HG03196 (cell line): ENCODE data around the gene EDA2R.

Source experiments
- ATAC-seq: cut with Tn5 transposase; IDR thresholded peaks from one replicate; pipeline ENCODE4 v1.9.1; 2021; ENCODE audit not compliant: unreplicated experiment

The EDA2R gene, protein sequence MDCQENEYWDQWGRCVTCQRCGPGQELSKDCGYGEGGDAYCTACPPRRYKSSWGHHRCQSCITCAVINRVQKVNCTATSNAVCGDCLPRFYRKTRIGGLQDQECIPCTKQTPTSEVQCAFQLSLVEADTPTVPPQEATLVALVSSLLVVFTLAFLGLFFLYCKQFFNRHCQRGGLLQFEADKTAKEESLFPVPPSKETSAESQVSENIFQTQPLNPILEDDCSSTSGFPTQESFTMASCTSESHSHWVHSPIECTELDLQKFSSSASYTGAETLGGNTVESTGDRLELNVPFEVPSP

DNA sequence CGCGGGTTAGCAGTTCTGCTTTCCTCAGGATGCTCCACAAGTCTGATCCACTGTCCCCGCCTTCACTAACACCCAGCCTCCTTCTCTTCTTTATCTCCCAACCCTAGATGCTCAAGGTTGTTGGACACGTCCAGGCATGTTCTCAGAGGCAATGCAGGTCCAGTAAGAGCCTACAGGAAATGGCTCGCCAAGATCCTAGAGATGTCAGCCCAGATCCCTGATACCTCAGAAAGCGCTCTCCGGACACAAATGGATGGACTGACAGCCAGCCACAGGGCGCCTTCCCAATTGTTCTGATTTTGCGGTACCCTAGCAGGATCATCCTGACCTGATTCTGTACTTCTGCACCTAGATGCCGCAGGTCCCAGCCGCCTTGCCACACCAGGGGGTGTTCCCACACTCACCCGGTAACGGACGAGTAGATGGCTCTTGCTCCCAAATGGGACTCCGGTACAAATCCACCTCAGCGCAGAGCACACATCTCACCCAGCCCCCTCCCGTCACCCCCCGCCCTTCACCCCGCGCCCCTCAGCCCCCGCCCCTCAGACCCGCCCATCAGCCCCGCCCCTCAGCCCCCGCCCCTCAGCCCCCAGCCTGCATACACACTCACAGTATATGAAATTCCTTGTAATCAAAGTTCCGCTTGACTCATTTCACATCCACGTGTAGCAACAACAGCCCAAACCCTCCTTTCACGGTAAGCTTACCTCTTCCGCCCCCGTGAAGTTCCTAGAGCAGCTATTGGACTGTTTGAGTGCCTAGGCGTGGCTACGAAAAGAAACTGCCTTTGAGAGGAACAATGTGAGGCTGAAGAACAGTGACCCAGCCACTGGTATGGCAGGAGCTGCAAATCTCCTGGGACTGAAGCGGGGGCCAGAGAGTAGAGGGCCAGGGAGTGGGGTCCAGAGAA is at the start of gene EDA2R:
TSS of gene EDA2R (minus strand) at position 488 of the 910 bp plus-strand sequence. CDS start 23,058 bp downstream, outside the sequence.
- peak; percentile 95 for ATAC-seq

DNA sequence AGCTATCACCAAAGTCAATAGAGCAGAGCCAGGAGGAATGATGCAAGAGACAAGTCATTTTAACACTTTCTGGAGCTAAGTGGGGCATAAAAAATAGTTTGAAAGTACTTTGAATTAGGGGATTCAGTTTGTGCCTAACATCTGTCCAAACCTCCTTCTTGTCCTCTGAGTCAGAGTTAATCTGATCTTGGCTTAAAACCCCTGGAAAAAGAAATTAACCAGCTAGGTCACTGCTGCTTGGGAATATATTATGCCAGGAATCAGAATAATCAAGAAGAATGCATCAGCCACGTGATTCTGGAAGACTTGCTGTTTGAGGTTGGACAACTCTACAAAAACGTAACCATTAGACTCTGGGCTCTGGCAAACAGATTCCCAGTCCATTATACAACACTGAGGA is 45.3 kb upstream of the EDA2R start:
- ATAC-seq = no peak

DNA sequence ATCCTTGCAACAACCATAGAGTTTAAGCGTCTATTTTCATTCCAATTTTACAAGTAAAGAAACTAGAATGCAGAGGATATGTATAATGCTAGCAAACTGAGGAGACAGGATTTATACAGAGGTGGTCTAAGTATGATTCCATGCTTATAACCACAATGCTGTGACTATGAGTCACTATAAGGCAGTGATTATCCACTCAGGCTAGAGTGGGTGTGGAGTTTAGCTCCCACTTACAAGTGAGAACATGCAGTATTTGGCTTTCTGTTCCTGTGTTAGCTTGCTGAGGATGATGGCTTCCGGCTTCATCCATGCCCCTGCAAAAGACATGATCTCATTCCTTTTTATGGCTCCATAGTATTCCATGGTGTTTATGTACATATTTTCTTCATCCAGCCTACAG is 41.6 kb upstream of the EDA2R start:
- ATAC-seq = no peak

DNA sequence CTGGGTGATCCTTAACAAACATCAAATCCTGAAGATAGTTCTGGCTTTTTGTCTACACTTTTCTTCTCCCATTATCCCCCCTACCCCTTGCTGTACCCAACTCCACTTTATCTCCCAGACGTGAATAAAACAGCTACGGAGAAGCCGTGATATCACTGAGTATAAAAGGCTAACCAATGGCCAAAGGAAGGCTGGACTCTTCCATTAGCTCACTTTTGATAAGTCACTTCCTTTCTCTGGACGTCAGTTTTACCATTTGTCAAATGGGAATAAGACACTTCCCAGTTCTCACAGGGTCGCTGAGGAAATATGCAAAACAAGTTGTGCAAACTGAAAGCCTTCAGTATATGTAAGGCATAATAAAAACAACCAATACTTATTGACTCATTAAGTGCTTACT is 38.6 kb upstream of the EDA2R start:
- no peak for ATAC-seq

DNA sequence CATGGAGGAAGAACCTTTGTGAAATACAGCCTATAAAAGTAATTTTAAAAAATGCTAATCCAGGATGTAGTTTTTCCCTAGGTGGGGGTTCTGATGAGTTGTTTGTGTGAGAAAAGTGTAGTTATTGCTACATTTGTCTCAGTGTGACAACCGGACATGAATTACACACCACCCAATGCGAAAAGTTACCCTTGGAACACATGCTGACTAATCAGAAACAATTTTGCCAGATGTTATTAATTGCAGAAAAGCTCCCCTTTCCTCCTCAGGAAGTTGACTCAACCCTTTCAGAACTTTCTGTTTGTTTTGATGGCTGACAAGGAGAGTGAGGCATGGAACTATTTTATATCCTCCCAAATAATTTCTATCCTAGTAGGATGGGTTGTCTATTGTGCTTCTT is 38.1 kb upstream of the EDA2R start:
- ATAC-seq = no peak

DNA sequence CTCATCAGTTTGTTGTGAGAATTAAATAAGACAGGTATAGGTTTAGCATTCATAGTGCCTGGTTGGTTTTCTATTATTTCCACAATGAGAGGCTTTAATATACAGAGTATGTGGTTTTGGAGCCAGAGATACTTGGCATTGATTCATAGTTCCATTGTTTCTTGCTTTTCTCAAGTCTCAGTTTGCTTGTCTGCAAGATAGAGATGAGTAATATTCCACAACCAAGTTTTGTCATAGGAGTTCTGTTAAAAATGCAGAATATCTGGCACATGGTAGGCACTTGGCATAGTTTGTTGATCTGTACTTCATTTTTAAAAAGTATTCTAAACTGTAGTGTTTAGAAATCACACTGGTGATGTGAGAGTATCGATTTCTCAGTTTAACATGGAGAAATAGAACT is 37.5 kb upstream of the EDA2R start:
- ATAC-seq = no peak

DNA sequence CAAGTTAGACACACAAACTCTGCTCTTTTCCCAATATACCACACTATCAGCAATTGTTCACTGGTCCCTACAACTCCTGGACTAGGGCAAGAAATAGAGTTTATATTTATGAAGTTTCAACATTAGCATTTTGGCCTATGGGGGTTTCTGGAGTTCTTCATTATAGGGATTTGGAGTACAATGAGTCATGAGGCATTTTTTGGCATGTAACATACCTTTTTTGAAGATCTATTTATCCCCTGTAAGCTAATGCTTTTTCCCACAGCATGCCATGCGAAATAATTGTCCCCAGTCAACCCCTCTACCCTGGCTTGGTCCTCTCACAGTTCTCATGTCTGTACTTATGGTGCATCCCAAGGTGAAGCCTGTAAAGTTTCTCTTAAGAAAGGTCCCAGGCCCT is 36.7 kb upstream of the EDA2R start:
- ATAC-seq = no peak

DNA sequence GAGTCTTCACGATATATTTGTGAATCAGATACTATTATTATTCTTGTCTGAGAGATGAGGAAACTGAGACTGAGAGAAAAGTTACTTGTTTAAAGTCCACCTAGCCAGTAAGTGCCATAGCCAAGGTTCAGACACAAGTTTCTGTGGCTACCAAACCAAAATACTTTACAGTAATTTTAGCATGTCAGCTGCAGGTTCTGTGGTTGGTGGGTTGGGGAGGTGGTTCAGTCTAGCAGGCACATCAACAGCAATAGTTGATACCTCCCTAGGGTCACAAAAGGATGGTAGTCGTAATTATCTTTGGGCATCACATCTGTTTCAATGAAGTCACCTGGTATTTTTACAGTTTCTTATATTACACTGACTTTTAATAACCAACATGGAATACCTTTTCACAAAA is 35.6 kb upstream of the EDA2R start:
- ATAC-seq = no peak

DNA sequence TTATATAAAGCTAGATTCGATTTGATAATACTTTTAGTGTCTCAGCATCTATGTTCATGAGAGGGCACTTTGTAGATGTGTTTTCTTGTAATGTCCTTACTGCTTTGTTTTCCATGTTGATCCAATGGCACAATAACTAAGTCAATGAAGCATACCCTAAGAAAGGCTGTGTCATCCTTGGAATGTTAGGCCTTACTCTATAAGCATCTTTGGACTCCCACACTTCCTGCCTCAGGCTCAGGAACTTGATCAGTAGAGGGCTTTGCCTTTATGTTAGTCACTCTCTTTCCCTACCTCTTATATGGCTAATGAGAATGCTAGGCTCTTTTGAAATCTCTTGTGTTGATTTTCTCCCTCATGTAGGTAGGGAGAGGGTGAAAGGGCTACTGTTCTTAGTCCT is 33.2 kb upstream of the EDA2R start:
- no peak for ATAC-seq

DNA sequence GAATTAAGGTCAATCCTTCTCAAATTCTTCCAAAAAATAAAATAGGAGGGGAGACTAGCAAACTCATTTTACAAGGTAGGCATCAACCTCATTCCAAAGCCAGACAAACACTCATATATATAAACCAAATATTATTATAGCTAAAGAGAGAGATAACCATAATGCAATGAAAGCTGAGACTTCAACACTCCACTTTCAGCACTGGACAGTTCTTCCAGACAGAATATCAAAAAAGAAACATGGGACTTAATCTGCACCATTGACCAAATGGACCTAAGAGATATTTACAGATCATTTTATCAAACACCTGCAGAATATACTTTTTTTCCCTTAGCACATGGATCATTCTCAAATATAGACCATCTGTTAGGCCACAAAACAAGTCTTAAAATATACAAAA is 15.5 kb upstream of the EDA2R start:
- no peak for ATAC-seq

DNA sequence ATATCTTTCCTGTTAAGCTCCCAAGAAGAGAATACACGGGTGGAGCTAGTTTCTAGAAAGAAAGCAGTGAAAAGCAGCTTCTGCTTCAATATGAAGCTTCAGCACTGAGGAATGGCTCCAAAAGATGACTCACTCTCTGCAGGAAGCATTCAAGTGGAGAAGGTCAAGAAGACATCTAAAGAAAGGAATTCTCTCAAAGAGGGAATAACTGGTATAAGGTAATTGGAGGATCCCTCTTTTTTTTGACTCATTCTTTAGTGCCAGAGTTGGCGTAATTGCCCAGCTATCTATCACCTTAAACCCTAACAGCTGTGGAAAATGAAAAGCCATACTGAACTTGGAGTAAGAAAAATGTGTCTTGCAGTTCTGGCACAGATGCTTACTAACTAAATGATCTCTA is 3.5 kb downstream of the EDA2R start:
- ATAC-seq = no peak

DNA sequence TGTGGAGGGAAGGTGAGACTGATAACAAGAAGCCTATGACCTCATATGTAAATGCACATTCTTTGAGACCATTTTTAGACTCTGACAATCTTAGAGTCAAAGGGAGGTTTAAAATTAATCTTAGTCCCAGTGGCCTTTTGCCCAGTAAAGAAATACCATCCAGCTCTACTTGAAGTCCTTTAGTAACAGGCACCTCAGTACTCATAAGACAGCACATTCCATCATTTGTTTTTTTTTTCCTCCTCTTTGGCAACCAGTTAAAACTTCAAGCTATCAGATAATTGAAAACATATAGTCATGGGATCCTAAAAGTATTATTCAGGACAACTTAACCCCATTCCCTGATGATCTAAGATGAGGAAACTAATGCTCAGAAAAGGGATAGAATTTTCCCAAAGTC is 4.6 kb downstream of the EDA2R start:
- ATAC-seq = no peak

DNA sequence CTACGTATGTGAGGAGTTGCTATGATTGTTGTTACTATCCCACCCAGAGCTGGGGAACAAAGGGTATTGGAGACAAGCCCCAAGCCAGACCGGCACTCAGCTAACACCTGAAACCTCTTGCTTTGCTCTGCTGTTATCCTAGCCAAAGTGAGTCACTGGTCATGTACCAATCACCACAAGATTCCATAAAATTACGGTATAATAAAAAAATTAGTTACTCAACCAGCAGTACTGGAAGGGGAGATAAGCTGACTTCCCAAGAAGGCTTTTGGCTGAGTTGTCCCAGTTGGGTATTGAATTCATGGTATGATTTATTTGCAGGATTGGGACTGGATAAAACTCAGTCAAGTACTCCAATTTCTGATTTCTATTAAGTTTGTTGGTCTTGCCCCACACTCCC is 5.3 kb downstream of the EDA2R start:
- ATAC-seq = no peak

DNA sequence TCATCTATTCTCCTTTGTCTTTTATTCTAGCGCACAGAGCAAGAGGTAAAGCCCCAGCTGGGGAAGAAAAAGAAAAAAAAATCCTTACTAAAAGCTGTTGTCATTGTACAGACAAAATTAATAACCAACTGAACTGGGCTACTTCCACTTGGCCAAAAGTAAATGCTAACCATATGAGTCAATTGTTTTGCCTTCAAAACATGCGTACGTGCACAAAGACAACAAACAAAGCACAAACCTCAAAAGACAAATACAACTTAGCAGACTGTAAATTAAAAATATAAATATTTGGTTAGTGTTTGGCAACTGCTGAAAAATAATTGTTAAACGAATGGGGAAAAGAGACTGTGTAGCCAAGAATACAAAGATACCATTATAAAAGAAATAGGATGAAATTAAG is 5.9 kb downstream of the EDA2R start:
- ATAC-seq = no peak

DNA sequence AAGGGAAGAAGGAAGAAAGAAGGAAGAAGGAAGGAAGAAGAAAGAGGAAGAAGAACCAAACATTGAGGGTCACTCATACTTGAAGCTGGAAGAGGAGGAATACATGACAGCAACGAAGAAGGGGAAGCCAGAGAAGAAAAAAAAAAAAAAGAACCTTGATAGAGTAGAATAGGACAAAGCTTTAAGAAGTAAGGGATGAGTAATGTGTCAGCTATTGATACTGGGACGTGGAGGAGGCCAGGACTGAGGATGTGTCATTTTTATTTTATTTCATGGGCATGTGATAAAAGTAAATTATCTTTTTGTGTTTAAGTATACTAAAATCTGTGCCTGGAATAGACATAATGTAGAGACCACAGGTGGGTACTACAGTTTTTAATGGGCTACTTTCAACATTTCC is 6.4 kb downstream of the EDA2R start:
- no peak for ATAC-seq

DNA sequence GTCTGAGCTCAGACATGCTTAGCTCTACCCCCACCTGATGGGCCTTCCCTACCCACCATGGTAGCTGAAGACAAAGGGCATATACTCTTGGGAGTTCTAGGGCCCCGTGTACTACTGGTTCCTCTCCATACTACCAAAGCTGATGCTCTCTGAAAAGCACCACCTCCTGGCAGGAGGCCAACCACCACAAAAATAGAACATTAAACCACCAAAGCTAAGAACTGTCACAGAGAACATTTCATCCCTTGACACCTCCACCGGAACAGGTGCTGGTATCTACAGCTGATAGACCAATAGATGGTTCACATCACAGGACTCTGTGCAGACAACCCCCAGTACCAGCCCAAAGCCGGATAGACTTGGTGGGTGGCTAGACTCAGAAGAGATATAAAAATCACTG is 13.4 kb downstream of the EDA2R start:
- ATAC-seq = peak; percentile 77

DNA sequence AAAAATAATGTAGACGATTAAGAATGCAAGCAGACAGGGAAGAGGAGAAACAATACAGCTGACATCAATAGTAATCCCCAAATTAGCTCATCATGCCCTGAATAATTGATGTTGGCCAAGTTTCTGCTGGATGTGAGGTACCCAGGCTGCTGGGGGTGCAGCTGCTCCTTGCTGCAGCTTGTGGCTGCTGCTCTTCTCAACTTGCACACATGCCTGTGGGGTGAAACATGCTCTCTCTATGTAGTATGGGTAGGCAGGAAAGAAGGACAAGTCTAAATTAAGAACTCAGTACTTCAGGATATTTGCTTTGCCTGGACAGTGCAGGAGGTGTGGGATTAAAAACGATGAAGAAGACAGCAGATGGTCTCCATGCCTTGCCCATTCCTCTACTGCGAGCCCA is 16.7 kb downstream of the EDA2R start:
- no peak for ATAC-seq

DNA sequence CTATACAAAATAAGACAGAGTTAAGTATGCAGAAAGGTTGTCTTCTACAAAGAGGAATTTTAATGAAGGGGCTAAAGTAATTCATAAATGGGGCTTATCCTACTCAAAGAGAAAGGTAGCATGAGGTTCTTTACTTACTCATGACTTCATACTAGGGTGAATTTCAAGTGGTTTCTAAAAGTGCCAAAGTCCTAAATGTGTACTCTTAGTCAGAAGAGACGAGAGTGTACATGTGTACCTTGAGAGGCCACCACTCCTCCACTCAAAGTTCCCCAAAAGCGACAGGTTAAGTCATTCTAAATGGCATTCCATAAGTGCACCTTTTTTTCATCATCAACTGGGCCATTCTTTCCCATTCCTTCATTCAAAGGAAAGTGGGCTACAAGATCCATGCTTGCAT is 21.9 kb downstream of the EDA2R start:
- no peak for ATAC-seq

DNA sequence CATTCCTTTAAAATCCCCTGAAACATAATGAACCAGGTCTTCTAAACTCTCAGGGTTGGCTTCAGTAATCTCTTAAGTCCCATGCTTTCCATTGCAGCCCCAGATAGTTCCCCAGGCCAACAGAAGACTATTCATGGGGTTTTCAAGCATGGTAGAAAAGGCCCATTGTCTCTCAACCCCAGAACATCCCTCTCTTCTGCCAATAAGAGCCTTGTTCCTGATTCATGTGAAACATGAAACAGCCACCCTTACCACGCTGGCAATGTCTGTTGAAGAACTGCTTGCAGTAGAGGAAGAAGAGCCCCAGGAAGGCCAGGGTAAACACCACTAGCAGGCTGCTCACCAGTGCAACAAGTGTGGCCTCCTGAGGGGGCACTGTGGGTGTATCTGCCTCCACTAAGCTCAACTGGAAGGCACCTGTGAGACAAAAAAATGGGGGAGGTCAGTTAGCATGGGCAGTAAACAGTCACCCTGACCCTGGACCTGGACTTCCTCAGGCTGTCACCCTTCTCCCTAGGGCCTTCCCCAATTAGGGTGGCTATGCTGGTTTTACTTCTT is 36.4 kb downstream of the EDA2R start:
- ATAC-seq = no peak

DNA sequence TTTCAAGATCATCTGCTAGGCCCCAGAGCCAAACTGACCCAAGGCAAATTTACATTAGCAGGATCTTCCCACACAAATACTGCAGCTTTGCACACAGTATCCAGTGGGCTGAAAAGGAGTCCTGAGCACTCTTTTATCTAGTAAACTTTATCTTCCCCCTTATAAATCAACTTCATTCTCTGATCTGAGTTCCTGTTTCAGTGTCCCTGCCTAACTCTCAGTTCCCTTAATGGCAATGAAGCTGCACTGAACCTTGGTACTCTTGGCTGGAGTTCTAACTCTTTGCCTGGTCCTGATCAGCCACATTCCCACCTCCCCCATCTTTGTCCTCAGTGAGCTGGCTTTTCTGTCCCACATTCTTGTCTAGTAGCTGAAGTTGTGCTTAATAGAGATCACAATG is 37.4 kb downstream of the EDA2R start:
- no peak for ATAC-seq

DNA sequence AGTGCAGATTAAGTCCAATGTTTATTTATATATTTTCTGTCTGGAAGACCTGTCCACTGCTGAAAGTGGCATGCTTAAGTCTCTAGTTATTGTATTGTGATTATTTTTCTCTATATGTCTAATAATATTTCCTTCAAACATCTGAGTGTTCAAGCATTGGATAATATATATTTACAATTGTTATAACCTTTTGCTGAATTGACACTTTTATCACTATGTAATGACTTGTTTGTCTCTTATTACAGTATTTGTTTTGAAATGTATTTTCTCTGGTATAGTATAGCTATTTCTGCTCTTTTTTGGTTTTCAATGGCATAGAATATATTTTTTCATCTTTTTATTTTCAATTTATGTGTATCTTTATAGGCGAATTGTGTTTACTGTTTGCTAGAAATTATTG is 59.7 kb downstream of the EDA2R start:
- no peak for ATAC-seq

DNA sequence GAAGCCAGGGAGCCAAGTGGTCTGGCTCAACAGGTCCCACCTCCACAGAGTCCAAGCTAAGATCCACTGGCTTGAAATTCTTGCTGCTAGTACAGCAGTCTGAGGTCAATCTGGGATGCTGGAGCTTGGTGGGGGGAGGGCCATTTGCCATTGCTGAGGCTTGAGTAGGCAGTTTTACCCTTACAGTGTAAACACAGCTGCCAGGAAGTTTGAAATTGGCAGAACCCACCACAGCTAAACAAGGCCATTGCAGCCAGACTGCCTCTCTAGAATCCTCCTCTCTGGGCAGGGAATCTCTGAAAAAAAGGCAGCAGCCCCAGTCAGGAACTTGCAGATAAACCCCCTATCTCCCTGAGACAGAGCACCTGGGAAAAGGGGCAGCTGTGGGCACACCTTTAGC is 84.9 kb downstream of the EDA2R start:
- no peak for ATAC-seq
